22Rv1 (cell line): Measurements from ENCODE around the gene SAMD8.
"Not testable (repeated sequence)": the region's sequence is repeated elsewhere in the genome, so short reads cannot be mapped to it uniquely, and the experiment has no call there.

Source experiments
- H3K27ac ChIP-seq: fragments of 450-650 bp; 2 replicates; pipeline ENCODE4 v1.5.1; 2017
- ZFX ChIP-seq: fragments of 450-650 bp; IDR thresholded peaks from 2 replicates; pipeline ENCODE4 v1.6.1; 2017; ENCODE audit warnings: antibody characterized with exemption, borderline replicate concordance
- TF ChIP-seq, protein P1 (sequence below): fragments of 450-650 bp; IDR thresholded peaks from 2 replicates; pipeline ENCODE4 v1.5.1; 2017; ENCODE audit warnings: mild to moderate bottlenecking

The SAMD8 gene

DNA sequence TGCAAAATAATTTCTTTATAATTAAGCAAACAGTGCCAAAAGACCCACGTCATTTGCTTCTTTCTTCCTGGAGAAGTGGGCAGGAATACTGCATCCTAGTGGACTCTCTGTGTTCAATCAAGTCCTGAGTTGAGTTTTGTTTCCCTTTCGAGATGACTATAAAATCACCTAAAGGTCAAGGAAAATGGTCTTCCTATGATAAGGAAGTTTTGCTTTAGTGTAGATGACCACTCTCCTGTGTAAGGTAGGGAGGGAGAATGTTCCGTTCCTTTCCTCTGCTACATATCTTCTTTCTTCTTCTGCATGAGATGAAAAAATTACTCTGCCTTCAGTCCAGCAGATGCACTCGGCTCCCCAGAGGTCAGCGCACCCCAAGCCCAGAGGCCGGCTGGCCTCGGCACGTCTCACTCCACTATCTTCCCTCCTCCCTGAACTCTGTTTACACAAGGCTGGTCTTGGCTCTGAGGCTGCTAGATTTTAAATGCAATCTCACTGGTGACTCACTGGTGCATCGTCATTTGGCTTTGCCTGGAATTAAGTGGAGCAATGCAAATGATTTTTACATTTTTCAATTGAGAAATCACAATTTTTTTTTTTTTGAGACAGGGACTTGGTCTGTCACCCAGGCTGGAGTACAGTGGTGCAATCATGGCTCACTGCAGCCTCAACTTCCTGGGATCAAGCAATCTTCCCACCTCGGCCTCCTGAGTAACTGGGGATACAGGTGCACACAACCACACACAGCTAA is 80.5 kb downstream of the SAMD8 start:
- TF ChIP-seq, protein P1, sequence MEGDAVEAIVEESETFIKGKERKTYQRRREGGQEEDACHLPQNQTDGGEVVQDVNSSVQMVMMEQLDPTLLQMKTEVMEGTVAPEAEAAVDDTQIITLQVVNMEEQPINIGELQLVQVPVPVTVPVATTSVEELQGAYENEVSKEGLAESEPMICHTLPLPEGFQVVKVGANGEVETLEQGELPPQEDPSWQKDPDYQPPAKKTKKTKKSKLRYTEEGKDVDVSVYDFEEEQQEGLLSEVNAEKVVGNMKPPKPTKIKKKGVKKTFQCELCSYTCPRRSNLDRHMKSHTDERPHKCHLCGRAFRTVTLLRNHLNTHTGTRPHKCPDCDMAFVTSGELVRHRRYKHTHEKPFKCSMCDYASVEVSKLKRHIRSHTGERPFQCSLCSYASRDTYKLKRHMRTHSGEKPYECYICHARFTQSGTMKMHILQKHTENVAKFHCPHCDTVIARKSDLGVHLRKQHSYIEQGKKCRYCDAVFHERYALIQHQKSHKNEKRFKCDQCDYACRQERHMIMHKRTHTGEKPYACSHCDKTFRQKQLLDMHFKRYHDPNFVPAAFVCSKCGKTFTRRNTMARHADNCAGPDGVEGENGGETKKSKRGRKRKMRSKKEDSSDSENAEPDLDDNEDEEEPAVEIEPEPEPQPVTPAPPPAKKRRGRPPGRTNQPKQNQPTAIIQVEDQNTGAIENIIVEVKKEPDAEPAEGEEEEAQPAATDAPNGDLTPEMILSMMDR: no peak
- TF ChIP-seq ZFX: no peak
- no peak overlapping the region for H3K27ac ChIP-seq

DNA sequence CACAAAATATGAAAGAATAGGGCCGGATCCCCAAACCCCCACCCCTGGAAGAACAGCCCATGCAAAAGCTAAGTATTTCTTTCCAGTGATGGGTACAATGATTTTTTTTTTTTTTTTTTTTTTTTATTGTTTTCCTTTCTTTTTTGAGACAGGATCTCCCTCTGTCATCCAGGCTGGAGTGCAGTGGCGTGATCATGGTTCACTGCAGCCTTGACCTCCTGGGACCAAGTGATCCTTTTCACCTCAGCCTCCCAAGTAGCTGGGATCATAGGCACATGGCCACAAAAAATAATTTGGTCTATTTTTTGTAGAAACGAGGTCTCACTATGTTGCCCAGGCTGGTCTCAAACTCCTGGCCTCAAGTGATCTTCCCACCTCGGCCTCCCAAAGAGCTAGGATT is 83.2 kb downstream of the SAMD8 start:
- not testable (repeated sequence) for H3K27ac ChIP-seq

DNA sequence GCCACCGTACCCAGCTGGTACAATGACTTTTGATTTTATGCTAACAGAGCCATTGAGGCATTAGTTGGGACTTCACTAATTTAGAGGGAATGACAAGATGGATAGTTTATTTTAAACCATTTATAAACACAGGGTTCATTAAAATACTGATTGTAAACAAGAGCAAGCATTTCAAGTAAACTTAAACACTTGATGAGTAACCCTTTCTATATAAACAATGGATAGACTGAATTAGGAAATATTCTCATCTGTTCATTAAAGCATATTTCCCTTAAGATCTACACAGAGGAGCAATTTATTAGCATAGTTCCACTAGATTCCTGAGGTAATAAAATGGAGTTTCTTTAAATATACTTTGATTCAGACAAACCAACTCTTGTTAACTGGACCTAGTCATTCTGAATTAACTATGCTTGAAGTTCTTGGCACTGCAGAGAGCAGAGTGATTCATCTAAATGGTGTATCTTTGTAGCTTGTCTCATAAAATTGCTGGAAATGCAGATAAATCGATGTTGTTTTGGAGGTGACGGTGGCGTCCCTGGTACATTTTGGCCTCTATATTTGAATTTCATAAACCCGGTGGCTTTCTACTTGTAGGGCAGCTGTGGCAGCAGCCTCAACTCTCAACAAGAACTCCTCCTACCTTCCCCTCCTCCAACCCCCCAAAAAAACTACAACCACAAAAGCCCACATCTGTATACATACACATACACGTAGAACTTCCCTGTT is 83.7 kb downstream of the SAMD8 start:
- no peak overlapping the region for H3K27ac ChIP-seq

DNA sequence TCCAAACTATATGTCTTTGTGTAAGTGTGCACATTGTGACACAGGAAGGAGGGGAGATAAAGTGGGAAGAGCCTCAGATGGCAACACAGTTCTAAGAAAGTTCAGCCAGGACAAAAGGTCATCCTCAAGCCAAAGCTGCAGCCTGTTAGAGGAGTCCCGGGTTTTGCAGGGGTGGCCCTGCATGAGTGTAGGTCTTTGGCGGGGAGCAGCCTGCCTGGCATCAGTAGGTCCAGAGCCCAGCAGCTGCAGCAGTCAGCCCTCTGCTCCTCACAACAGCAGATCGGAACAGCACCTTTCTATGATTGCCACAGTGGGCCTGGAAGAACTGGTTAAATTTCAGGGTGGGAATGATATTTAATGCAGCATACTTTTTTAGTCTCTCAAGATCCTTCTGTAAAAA is 85.6 kb downstream of the SAMD8 start:
- no peak for TF ChIP-seq ZFX
- TF ChIP-seq, protein P1: no peak
- no peak overlapping the region for H3K27ac ChIP-seq

More for the DNA sequence above, 83.7 kb downstream of the SAMD8 start:
- TF ChIP-seq ZFX: no peak
- TF ChIP-seq, protein P1: no peak

DNA sequence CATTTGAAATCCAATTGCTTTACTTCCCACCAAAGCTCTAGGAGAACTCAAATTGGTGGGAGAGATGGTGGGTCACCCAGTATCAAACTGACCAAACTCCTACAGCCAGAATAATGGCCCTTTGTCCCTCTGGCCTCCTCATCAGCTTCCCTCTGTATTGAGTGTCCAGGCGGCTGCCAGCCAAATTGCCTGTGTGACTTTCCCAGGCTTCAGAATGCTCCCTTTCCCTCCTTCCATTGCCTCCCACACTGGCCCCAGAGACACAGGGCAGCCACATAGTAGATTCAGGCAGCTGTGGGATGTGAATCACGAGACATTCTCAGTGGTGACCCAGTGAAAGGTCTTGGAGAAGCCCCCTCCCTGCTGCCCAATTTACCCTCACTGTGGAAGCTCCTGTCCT is 86.5 kb downstream of the SAMD8 start:
- TF ChIP-seq, protein P1: no peak
- no peak for TF ChIP-seq ZFX
- no peak overlapping the region for H3K27ac ChIP-seq

DNA sequence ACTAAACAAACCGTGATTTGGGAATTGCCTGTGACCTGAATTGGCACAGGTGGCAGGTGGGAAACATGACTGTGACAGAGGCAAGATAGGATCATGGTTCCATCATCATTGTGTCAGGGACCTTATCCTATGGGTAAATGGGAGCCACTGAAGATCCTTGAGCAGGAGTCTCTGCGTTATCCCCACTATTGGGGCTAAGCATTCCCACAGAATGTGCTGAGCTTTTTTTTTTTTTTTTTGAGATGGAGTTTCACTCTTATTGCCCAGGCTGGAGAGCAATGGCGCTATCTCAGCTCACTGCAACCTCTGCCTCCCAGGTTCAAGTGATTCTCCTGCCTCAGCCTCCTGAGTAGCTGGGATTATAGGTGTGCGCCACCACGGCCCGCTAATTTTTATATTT is 88.5 kb downstream of the SAMD8 start:
- H3K27ac ChIP-seq: not testable (repeated sequence)

DNA sequence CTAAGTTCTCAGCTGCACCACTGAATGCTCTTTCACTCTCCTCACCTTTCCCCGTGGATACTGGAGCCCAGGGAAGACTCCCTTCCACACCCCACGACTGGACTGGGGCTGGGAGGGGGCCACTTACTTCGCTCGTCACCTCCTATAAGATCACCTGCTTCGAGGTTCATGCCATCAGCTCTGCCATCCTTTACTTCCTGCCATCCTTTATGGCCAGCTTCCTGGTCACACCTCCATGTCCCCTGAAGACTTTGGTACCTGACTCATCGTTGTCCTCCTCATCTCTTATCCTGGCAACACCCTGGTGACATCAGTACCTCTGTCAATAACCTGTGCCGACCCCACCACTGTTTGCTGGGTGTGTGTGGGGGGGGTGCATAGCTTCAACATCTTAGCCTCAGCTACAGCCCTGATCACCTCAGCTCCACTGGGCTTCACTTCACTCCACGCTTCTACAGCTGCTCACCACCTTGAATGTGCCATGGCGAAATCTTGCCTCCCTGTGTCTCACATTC is 90.4 kb downstream of the SAMD8 start:
- no peak overlapping the region for H3K27ac ChIP-seq
- TF ChIP-seq, protein P1: no peak
- no peak for TF ChIP-seq ZFX

DNA sequence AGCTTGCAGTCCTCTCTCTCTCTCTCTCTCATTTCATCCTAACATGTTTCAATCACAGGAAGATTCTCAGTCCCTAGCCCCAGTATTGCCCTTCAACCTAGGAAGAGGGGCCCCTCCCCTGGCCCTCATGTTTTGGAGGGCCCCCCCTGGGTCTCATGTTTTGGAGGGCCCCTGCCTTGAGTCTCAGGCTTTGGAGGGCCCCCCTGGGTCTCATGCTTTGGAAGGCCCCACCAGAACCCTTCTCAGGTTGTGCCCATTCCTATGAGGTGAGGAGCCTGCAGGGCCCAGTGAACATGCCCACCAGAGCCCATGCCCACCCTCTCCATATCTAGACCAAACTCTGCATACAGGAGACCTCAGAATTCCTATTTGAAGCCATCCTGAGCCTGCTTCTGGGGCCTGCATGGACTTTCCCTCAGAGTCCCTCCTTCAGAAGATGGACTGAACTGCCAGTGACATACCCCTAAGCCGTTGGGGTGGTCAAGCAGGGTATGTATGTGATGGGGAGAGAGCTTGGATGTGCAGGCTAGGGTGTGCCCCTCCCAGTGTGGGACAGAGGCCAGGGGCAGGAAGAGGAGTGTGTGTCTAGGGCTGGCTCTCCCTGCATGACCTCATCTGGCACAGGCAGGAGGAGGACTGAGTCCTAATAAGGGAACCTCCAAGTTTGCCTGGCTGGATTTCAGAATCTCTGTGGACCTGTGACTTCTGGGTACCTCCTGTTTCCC is 91.0 kb downstream of the SAMD8 start:
- H3K27ac ChIP-seq: no peak overlapping the region
- no peak for TF ChIP-seq ZFX

DNA sequence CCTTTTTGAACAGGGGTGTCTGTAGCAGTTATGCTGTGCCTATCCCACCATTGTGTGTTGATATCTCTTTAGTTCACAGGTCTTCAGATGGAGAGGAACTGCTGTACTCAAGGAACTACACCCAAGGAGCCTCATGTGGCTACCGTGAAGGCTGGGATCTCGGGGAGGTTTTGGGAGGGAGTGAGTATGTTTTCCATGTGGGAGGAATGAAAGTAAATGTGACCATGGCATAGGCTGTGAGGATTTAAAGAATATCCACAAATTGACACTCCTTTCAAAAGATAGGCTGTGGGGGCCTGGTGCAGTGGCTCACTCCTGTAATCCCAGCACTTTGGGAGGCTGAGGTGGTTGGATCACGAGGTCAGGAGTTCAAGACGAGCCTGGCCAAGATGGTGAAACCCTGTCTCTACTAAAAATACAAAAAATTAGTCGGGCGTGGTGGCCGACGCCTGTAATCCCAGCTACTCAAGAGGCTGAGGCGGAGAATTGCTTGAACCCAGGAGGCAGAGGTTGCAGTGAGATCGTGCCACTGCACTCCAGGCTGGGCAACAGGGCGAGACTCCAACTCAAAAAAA is 91.7 kb downstream of the SAMD8 start:
- H3K27ac ChIP-seq: not testable (repeated sequence)
